H1 (cell line): Measurements from ENCODE around the gene NDRG2. TPM values are rescaled to one million over a fixed set of nuclear protein-coding genes. Genes with fewer than 3 reads are reported as not detected.

Experiments used
- CTCF ChIP-seq, 3 experiments: IDR thresholded peaks; 1 replicate in 2 of 3; 2 replicates in 1 of 3; pipeline versions ENCODE4 v1.5.1 to v1.6.1; 2011; ENCODE audit warnings: low read length in 3 of 3, mild to moderate bottlenecking in 3 of 3, inconsistent platforms in 2 of 3, low read depth in 1 of 3, moderate library complexity in 1 of 3; ENCODE audit not compliant: insufficient read depth in 1 of 3; ENCODE audit errors: control extremely low read depth in 1 of 3
- POU5F1 ChIP-seq: IDR thresholded peaks from 2 replicates; pipeline ENCODE4 v1.6.1; 2011; ENCODE audit warnings: low read depth, mild to moderate bottlenecking, low read length, moderate library complexity
- polyA plus RNA-seq, 7 experiments: library from polyadenylated mRNA; depleted of rRNA in 3 of 7; stranded (reverse) in 5 of 7; unstranded in 2 of 7; fragments of >200 nt in 5 of 7; fragments of 200-250 nt in 2 of 7; gene quantifications; 1 replicate in 5 of 7; 2 replicates in 1 of 7; 4 replicates in 1 of 7; pipeline versions ENCODE4 v1.2.1 to v1.2.3, GENCODE V29; 2011 to 2013; ENCODE audit warnings: missing spikeins in 2 of 7, mixed read lengths in 2 of 7
- total RNA-seq: library from RNA; stranded (reverse); fragmentation: NEBNext Ultra II Directional; extraction: Animal tissue kit (Norgen Biotek cat#: 25700); gene quantifications from 2 replicates; pipeline ENCODE4 v1.2.1, GENCODE V29; 2021

NDRG2 gene
- total and polyA plus RNA-seq, 2 of the 8 experiments (the other 6 are each of a cell fraction or from before 2014, with no cell fraction given), result 29.9 to 48.6 TPM

DNA sequence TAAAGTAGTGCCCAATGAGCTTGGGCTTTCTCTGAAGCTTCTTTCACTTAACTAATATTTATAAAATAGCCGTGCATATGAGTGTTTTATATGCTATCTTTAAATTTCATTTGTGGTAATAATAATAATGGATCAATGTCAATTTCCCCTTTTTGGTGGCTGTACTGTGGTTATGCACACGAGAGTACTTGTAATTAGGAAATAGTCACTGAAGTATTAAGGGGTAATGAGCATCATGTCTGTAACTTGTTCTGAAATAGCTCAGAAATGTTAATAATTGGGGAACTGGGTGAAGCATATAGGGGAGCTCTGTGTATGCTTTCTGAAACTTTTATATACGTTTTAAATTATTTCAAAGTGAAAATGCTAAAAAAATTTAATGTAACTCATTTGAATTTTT is 25.7 kb upstream of the NDRG2 start (continued):
- TF ChIP-seq CTCF (IDR thresholded peaks at IDR 0.05; ENCODE audit: control extremely low read depth in 1 of 3, insufficient read depth in 1 of 3, low read depth in 1 of 3, low read length in 3 of 3) (no peak), POU5F1 (no peak)
- TF ChIP-seq, all 59 proteins: peak for 0
